ENCODE results near the gene FBN2. TPM values are rescaled to one million over a fixed set of nuclear protein-coding genes. Genes with fewer than 3 reads are reported as not detected.

FBN2 gene
- total and polyA plus RNA-seq, 2 of the 4 experiments (the other 2 are of a cell fraction): 26.7 to 69.0 TPM

GRCh38 chr5:128579093-128579492 lies 41.0 kb upstream of the FBN2 start:
- H4K8ac ChIP-seq (ENCODE audit: low read depth in 2 of 2, low read length in 2 of 2): no peak overlapping the region; a peak in 1 of 4 replicates
- H2AFZ ChIP-seq (replicated peaks; ENCODE audit: low read length, poor library complexity): no peak overlapping the region
- H2BK15ac ChIP-seq (ENCODE audit: low read depth, low read length): no peak overlapping the region
- no peak for TF ChIP-seq MAFK (IDR thresholded peaks at IDR 0.05; ENCODE audit: low read depth, low read length)
- peak; percentile 59; the same call in 1 of the 2 replicates for TF ChIP-seq CEBPB (IDR thresholded peaks at IDR 0.05; ENCODE audit: low read depth, low read length)
- TF ChIP-seq CTCF (conservative IDR thresholded peaks at IDR 0.05; ENCODE audit: low read depth, low read length): no peak
- no peak for TF ChIP-seq USF2 (IDR thresholded peaks at IDR 0.05; ENCODE audit: low read depth, low read length)
- no peak for TF ChIP-seq RCOR1 (IDR thresholded peaks at IDR 0.05; ENCODE audit: insufficient replicate concordance, low read length)
- no peaks in the 10 kb centered on the region for H3K79me1 ChIP-seq (ENCODE audit: low read depth in 1 of 2, low read length in 2 of 2)
- intact Hi-C loops (cut with micrococcal nuclease): no loop called here
- in situ Hi-C loops (cut with MboI; ENCODE audit: low sequenced_read_pairs): no loop called here
- no peak overlapping the region for H3K23ac ChIP-seq (ENCODE audit: low read depth, low read length)
- H3K36me3 ChIP-seq (ENCODE audit: control insufficient read depth, insufficient read depth, low read length): no peaks in the 10 kb centered on the region
- peaks cover 9% of the 10 kb centered on the region for H3K4me1 ChIP-seq (ENCODE audit: control insufficient read depth, insufficient read depth, low read length)
- no peak overlapping the region for H2BK120ac ChIP-seq (ENCODE audit: low read depth, low read length)
- POLR2A ChIA-PET (ENCODE audit: unreplicated experiment): no interaction called here
- dilution Hi-C loops (cut with HindIII; ENCODE audit: low sequenced_read_pairs, unreplicated experiment): no loop called here
- H4K20me1 ChIP-seq (ENCODE audit: insufficient read depth, low read length): no peaks in the 10 kb centered on the region
- no peaks in the 10 kb centered on the region for H3K9me3 ChIP-seq (ENCODE audit: control insufficient read depth, insufficient read depth, low read length)
- no peak overlapping the region for H4K91ac ChIP-seq (ENCODE audit: insufficient read depth, low read depth, low read length)
- no peak overlapping the region for H3K4me3 ChIP-seq (ENCODE audit: insufficient read depth, low read depth, low read length)
- H3K56ac ChIP-seq (ENCODE audit: extremely low read depth, insufficient read depth, low read length): no peak overlapping the region
- CTCF ChIA-PET: no interaction called here
- peak overlapping the region; percentile 81 for H2BK5ac ChIP-seq (ENCODE audit: low read depth, low read length, poor library complexity, severe bottlenecking)
- no peak overlapping the region for H3K4ac ChIP-seq (ENCODE audit: low read depth, low read length)
- peak; percentile 82 for ATAC-seq (ENCODE audit: low read depth)
- BruUV-seq (replicated peaks): no TSS peak
- H3K9me1 ChIP-seq (ENCODE audit: insufficient read depth, low read length): peaks cover 3% of the 10 kb centered on the region; the same call in 1 of the 2 replicates
- no peak overlapping the region for H3K4me2 ChIP-seq (ENCODE audit: low read depth, low read length)
- no CpG with 5 or more reads among the region's 3 CpGs for WGBS, 2 experiments (ENCODE audit: extremely low coverage in 2 of 2, insufficient read length in 1 of 2)
- H4K5ac ChIP-seq (ENCODE audit: low read depth, low read length): no peak overlapping the region
- no peak overlapping the region for H2AK5ac ChIP-seq (ENCODE audit: low read depth, low read length)
- no peak overlapping the region for H3K9ac ChIP-seq (ENCODE audit: low read depth, low read length)
- H2AK9ac ChIP-seq (replicated peaks; ENCODE audit: low read depth, low read length, poor library complexity): no peak overlapping the region
- H2BK20ac ChIP-seq (ENCODE audit: low read depth, low read length): no peak overlapping the region
- no peak overlapping the region for H3K18ac ChIP-seq (ENCODE audit: low read depth, low read length)
- no peaks in the 10 kb centered on the region for H3K27me3 ChIP-seq (ENCODE audit: control insufficient read depth, insufficient read depth, low read length)
- no peak overlapping the region for H3K14ac ChIP-seq (replicated peaks; ENCODE audit: low read depth, low read length)
- DNase-seq: peak; percentile 78
- no peak overlapping the region for H3K27ac ChIP-seq (ENCODE audit: insufficient read depth, low read length)
